ENCODE measurements around the gene CDA.

The CDA gene

DNA sequence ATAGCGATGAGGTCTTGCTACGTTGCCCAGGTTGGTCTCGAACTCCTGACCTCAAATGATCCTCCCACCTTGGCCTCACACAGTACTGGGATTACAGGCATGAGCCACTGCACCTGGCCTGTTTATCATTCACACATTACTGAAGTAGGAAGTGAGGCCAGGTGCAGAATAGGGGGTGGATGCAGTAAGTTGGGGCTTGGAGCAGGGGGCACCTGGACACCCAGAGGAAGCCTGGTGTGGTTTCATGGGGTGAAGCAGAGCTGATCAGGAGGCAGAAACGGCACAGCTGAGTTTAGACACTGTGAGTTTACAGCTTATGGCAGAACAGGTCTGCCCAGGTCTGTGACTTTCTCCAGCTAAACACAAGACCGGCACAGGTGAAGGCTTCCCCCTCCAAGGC lies 4.9 kb downstream of the CDA start:
- Histone ChIP-seq H3K27me3 (ENCODE audit: insufficient read depth, poor library complexity, severe bottlenecking) (no peaks in the 10 kb centered on the region), H3K4me3 (ENCODE audit: severe bottlenecking) (no peak overlapping the region), H3K27ac (ENCODE audit: poor library complexity, severe bottlenecking) (no peak overlapping the region), H3K9me3 (ENCODE audit: severe bottlenecking) (no peaks in the 10 kb centered on the region), H3K4me1 (ENCODE audit: insufficient read depth, poor library complexity, severe bottlenecking) (no peaks in the 10 kb centered on the region), H3K36me3 (ENCODE audit: low read depth) (peaks cover 4% of the 10 kb centered on the region; the same call in 1 of the 2 replicates)
- TF ChIP-seq CTCF (IDR thresholded peaks at IDR 0.05; ENCODE audit: poor library complexity, severe bottlenecking): no peak
- no peak for DNase-seq (ENCODE audit: low spot score)
- ATAC-seq (ENCODE audit: low read depth): no peak

DNA sequence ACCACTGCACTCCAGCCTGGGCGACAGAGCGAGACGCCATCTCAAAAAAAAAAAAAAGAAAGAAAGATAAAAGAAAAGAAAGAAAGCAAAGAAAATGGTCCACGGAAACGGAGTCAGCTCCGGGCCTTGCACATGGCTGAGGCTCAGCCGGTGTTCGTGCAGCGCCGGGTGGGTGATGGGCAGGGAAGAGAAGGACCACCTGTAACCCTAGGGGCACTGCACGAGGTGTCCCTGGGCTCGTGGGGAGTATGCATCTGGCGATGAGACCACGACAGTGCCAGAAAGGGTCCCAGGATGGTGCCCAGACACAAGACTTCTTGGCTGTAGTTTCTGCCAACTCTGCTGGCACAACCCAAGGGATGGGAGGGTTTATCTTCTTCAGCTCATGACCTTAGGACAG lies 5.8 kb downstream of the CDA start:
- peaks cover 4% of the 10 kb centered on the region; the same call in 1 of the 2 replicates for H3K36me3 ChIP-seq (ENCODE audit: low read depth)
- DNase-seq (ENCODE audit: low spot score) (no peak), ATAC-seq (ENCODE audit: low read depth) (no peak)
- no peaks in the 10 kb centered on the region for H3K9me3 ChIP-seq (ENCODE audit: severe bottlenecking)
- H3K27ac ChIP-seq (ENCODE audit: poor library complexity, severe bottlenecking): no peak overlapping the region
- no peaks in the 10 kb centered on the region for H3K27me3 ChIP-seq (ENCODE audit: insufficient read depth, poor library complexity, severe bottlenecking)
- H3K4me1 ChIP-seq (ENCODE audit: insufficient read depth, poor library complexity, severe bottlenecking): peaks cover under 1% of the 10 kb centered on the region
- no peak for TF ChIP-seq CTCF (IDR thresholded peaks at IDR 0.05; ENCODE audit: poor library complexity, severe bottlenecking)
- H3K4me3 ChIP-seq (ENCODE audit: severe bottlenecking): no peak overlapping the region

DNA sequence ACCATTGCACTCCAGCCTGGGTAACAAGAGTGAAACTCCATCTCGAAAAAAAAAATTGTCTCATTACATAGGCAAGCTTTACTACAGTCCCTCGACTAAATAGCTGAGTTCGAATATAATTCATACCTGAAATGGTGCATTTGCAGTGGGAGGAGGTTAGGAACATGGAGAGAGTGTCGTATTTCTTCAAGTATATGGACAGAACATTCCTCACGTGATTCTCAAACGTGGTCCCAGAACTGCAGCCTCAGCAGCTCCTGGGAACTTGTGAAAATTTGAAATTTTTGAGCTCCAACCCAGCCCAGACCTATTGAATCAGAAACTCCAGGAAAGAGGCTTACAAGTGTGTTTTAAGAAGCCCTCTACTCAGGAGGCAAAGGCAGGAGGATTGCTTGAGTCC lies 7.2 kb downstream of the CDA start:
- no peak for TF ChIP-seq CTCF (IDR thresholded peaks at IDR 0.05; ENCODE audit: poor library complexity, severe bottlenecking)
- Histone ChIP-seq H3K36me3 (ENCODE audit: low read depth) (peaks cover 4% of the 10 kb centered on the region; the same call in 1 of the 2 replicates), H3K4me1 (ENCODE audit: insufficient read depth, poor library complexity, severe bottlenecking) (peaks cover 13% of the 10 kb centered on the region), H3K9me3 (ENCODE audit: severe bottlenecking) (no peaks in the 10 kb centered on the region), H3K4me3 (ENCODE audit: severe bottlenecking) (no peak overlapping the region), H3K27me3 (ENCODE audit: insufficient read depth, poor library complexity, severe bottlenecking) (no peaks in the 10 kb centered on the region), H3K27ac (ENCODE audit: poor library complexity, severe bottlenecking) (no peak overlapping the region)
- ATAC-seq (ENCODE audit: low read depth) (no peak), DNase-seq (ENCODE audit: low spot score) (no peak)

DNA sequence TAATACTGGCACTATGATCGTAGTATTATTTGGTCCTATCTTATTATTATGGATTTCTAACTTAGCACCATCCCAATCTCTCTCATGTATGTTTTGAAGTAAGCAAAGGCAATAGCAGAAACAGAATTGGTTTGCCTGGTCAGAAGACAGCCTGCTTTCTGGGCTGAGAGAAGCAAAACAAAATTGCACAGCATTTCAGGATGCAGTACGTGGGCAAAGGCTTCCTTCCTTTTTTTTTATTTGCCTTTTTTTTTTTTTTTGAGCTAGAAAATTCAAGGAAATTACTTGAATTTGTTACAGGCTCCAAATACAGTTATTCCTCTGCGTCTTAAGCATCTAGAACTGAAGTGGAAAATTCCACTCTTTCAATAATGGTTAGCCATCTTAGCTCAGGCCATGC lies 8.8 kb downstream of the CDA start:
- 0 out of 2 replicates have a peak, but pooled peaks cover 4% of the 10 kb centered on the region for H3K36me3 ChIP-seq (ENCODE audit: low read depth)
- no peak overlapping the region for H3K27ac ChIP-seq (ENCODE audit: poor library complexity, severe bottlenecking)
- H3K4me1 ChIP-seq (ENCODE audit: insufficient read depth, poor library complexity, severe bottlenecking): peaks cover 26% of the 10 kb centered on the region
- H3K27me3 ChIP-seq (ENCODE audit: insufficient read depth, poor library complexity, severe bottlenecking): no peaks in the 10 kb centered on the region
- no peak for DNase-seq (ENCODE audit: low spot score)
- no peak for TF ChIP-seq CTCF (IDR thresholded peaks at IDR 0.05; ENCODE audit: poor library complexity, severe bottlenecking)
- no peak for ATAC-seq (ENCODE audit: low read depth)
- H3K9me3 ChIP-seq (ENCODE audit: severe bottlenecking): no peaks in the 10 kb centered on the region
- no peak overlapping the region for H3K4me3 ChIP-seq (ENCODE audit: severe bottlenecking)

GRCh38 chr1:20600156-20600555 lies 11.3 kb downstream of the CDA start:
- Histone ChIP-seq H3K4me1 (ENCODE audit: insufficient read depth, poor library complexity, severe bottlenecking) (peaks cover 51% of the 10 kb centered on the region), H3K36me3 (ENCODE audit: low read depth) (peaks cover 6% of the 10 kb centered on the region; the same call in 1 of the 2 replicates), H3K9me3 (ENCODE audit: severe bottlenecking) (no peaks in the 10 kb centered on the region), H3K27me3 (ENCODE audit: insufficient read depth, poor library complexity, severe bottlenecking) (no peaks in the 10 kb centered on the region), H3K27ac (ENCODE audit: poor library complexity, severe bottlenecking) (peak overlapping the region; percentile 81), H3K4me3 (ENCODE audit: severe bottlenecking) (no peak overlapping the region)
- TF ChIP-seq CTCF (IDR thresholded peaks at IDR 0.05; ENCODE audit: poor library complexity, severe bottlenecking): no peak
- DNase-seq (ENCODE audit: low spot score) (no peak), ATAC-seq (ENCODE audit: low read depth) (no peak)
